ENCODE measurements around the gene SF3A2.
A peak's percentile ranks its signal among the peaks of the same experiment; 100 is the strongest.
"Not testable (repeated sequence)": the region's sequence is repeated elsewhere in the genome, so short reads cannot be mapped to it uniquely, and the experiment has no call there.

Gene SF3A2, protein sequence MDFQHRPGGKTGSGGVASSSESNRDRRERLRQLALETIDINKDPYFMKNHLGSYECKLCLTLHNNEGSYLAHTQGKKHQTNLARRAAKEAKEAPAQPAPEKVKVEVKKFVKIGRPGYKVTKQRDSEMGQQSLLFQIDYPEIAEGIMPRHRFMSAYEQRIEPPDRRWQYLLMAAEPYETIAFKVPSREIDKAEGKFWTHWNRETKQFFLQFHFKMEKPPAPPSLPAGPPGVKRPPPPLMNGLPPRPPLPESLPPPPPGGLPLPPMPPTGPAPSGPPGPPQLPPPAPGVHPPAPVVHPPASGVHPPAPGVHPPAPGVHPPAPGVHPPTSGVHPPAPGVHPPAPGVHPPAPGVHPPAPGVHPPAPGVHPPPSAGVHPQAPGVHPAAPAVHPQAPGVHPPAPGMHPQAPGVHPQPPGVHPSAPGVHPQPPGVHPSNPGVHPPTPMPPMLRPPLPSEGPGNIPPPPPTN

DNA sequence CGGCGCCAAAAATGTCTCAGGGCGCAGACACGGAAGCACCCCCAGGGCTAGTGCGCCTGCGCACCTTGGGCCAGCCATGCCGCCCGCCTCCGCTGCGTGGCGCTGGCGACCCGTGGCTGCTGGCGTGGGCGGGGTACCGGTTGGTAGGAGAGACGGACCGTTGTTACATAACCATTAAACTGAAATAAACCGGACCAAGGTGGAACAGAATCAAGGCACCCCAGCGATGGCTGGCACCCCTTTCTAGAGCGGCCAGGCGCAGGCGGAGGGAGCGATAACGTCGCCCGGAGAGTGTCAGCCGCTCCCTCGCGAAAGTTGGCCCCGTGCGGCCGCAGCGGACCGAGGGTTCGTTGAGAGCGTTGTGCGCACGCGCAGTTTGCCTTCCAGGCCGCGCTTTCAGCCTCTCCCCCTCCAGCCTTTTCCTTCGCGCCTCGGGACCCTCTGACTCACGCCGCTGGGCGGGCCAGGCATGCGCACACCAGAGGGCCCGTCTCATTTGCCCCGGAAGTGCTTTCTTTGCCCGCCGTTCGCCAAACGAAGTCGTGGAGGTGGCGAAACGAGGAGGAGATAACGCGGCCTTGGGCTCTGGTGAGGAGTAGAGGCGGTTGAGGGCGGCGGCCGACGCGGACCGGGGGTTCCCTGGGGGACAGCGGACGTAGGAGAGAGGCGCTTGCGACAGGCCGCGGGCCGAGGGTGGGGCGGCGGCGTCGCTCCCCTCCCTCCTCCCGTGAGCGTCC, at the start of gene SF3A2, which contains the start of gene PLEKHJ1:
SF3A2 (plus strand) TSS at position 511 of the 737 bp plus-strand sequence. CDS start 6,595 bp downstream, outside the sequence.
PLEKHJ1 (minus strand) TSS at position 16 of the 737 bp plus-strand sequence. CDS start 81 bp downstream, outside the sequence.
- DNase-seq (ENCODE audit: low spot score): peak; percentile 99

DNA sequence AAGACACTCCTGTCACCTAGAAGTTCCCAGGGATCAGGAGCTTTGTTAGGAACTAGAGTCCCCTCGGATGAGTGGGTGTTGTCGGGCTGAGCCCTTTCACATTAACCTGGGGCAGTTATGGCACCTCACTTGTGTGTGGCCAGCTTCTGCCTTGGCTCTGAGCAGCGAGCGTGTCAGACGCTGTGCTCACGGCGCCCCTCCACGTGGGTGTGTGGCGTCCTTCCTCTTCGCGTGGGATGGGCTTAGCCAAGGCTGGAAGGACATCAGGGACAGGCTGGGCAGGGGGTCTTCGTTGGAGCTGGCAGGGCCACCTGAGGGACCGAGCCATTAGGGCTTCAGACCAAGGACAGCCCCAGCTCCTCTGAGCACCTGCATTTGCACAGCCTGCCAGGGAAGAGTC, 49.5 kb upstream of the SF3A2 start:
- DNase-seq (ENCODE audit: low spot score): no peak

DNA sequence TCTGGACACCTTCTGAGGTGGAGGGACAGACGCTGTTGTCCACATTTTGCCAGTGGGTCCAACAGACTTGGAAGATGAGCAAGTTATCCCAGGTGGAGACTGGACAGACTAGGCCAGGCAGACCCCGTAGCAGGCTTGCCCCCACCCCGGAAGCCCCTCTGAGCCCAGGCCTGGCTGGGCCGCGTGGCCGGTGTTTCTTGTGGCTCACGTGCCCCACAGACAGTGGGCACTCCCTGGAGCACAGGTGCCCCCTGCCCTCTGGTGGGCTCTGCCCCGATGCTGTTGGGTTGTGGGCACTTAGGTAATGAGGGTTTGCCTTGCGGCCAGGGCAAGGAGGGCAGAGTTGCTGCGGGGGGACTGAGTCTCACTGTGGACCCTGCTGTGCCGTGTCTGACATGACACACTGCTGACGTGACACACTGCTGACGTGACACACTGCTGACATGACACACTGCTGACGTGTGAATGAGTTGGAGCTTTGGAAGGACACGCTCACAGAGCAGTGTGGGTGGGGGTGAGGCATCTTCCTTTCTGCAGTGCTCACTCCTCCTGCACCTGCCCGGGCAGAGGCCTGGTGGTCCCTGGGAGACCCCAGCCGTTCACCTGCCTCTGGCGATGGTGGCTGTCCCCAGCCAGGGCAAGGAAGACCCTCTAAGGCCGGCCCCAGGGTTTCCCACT, 47.8 kb upstream of the SF3A2 start:
- no peak for DNase-seq (ENCODE audit: low spot score)

DNA sequence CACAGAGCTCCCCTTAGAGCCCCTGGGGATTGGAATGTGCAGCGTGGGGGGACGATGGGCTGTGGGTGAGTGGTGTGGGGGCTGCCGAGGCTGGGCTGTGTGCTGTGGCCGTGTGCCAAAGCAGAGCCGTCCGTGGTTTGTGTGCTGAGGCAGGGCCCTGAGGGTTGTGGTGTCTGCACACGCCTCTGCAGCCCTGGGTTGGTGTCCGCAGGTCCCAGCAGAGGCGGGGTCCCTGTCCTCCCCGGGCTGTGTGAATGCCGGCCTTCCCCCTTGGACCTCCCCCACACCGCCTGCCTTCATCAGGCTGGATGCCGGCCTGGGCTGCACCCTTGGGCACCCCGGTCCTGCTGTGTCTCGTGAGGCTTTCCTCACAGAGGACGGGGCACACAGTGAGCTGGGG, 46.7 kb upstream of the SF3A2 start:
- DNase-seq (ENCODE audit: low spot score): no peak

DNA sequence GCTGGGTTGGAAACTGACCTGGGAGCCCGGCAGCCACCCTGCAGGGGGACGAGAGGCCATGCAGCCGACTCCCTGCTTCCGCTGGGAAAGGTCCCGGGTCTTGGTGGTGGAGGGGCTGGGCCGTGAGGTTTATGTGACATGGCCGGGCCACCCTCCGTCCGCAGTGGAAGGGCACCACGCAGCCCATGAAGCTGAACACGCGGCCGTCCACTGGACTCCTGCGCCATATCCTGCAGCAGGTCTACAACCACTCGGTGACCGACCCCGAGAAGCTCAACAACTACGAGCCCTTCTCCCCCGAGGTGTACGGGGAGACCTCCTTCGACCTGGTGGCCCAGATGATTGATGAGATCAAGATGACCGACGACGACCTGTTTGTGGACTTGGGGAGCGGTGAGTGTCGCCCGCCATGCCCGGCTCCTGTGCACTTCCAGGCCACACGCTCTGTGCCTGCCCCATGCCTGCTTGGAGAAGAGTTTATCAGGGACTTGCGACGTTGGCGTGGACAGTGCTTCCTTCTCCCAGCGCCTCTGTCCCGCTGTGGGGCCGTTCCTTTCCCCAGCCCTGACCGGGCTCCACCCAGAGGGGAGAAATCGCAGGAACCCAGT, 45.7 kb upstream of the SF3A2 start:
- DNase-seq (ENCODE audit: low spot score): no peak

DNA sequence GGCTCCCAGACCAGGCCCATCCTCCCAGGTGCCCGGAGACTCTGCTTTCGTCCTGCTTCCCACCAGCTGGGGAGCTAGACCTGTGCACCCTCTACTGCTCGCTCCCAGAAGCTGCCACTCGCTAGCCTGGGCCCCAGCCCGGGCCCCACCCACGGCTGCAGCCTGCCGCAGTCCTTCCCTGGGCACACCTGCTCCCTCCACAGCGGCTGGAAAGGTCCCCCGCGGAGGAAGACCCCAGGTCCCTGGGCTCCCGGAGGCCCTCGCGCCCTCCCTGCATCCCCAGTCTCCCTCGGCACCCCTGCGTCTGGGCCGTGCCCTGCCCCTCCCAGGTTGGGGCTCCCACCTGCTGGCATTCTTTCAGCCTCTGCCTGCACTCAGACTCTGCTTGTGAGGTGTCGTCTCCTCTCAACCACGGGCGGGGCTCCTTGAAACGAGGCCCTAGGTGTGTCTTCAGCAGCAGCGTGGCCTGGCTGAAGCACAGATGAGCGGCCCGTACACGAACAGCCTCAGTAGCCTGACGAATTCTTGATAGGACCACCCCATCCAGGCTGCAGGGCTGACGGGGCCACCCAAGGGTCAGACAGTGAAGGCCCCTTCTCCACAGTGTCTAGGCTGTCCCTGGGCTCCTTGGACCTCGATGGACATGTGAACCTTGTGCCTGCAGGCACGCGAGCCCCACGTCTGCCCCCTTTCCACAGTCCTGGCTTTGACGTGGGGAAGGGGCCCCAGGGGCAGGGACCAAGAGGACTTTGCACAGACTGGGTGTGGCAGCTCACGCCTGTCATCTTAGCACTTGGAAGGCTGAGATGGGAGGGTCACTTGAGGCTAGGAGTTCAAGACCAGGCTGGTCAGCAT, 44.9 kb upstream of the SF3A2 start:
- no peak for DNase-seq (ENCODE audit: low spot score)

DNA sequence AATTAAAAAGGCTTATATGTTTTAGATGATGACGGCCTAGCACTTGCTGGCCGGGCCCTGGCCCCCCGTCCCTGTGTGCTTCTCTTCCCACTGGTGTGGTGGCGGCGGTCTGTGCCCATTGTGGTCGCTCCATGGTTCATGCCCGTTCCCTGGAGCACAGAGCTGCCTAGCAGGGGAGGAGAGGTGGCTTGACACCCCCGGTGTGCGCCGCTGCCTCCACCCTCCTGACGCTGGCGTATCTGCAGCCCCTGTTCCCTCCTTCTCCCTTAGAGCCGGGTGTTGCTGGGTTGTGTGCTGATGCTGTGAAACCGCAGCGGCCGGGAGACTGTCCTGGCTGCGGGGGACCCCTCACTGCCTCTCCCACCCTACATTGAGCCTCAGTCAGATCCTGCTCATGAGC, 43.8 kb upstream of the SF3A2 start:
- no peak for DNase-seq (ENCODE audit: low spot score)

DNA sequence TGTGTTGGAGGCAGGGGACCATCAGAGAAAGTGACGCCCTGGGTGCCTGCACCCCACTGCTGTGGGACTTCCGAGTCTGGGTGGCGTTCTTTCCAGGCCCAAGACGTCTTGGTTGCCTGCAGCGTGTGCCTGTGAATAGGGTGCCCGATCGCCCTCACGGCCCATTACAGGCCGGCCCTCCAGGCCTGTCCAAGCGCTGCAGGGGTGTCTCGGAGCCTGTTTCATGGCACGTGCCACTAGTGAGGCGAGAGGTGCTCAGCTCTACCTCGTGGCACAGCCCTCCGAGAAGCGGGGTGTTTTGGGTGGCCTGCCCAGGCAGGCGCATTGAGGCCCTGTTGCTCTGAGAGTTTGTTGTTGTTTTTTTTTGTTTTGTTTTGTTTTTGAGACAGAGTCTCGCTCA, 42.8 kb upstream of the SF3A2 start:
- no peak for DNase-seq (ENCODE audit: low spot score)

DNA sequence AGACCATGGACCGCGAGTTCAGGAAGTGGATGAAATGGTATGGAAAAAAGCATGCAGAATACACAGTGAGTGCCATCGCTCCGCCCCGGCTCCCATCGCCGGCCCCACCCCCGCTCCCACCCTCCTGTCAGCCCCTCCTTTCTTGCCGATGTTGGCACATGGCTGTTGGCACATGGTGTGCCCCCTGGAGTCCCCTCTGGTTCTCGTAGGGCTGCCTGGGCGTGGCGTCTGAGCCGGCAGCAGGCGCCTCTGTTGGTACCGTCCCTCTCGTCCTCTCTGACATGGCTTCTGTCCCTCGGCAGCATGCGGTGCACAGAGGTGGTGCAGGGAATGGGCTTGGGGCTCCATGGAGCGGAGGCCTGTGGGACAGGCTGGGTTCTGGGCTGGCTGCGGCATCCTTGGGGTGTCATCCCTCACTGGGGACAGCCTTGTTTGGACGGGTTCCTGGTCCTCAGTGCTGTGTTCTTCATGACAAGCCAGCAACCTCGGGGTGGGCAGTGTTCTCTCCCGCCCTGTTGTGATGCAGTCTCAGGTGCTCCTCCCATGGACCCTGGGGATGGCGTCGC, 42.0 kb upstream of the SF3A2 start:
- no peak for DNase-seq (ENCODE audit: low spot score)

DNA sequence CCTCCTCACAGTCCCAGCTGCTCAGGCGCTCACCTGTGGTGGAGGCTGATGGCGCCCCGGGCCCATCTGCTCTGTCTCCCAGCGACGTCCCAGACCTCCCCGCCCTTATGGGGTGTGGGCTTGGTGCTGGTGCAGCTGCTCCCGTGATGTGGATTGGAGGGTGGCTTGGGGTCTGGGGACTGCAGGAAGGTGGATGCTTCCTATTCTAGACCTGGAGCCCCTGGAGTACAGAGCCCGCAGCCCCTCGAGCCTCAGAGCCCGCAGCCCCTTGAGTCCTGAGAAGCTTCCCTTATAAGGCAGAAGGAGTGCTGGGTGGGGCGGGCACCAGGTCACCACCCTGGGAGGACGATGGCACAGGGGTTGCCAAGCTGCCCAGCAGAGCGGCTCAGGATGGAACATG, 41.3 kb upstream of the SF3A2 start:
- DNase-seq (ENCODE audit: low spot score): no peak

DNA sequence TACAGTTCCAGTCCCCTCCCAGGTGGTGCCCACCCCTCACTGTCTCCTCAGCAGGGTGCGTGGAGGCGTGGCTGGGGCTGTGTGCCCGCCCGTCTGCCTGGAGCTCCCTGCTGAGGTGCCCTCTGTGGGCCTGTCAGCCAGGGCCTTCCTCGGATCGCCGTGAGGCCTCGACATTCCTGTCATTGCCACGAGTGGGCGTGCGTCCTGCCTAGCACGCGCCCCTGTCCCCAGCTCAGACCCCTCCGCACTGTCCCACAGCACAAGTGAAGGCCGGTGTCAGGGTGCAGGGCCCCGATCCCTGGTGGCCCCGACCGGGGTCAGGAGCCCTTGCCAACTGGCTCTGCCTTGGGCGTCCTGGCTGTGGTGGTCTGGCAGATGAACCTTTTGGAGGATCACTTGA, 40.7 kb upstream of the SF3A2 start:
- no peak for DNase-seq (ENCODE audit: low spot score)

DNA sequence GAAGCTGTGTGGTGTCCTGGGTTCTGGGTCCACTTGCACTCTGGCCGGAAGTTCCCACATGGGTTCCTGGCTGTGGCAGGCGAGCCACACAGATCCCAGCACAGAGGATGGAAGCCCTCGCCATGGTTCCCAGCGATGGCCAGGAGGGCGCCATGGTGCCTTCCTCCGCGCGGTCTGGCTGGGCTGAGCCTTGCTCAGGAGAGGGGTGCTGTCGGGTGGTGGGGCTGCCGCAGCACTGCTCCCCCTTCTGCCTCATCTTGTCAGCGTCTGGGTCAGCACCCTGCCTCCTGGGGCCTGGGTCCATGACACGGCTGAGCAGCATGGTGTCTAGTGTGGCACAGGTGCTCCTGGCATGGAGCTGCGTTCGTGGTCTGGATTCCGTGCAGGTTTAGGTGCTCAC, 39.4 kb upstream of the SF3A2 start:
- no peak for DNase-seq (ENCODE audit: low spot score)

DNA sequence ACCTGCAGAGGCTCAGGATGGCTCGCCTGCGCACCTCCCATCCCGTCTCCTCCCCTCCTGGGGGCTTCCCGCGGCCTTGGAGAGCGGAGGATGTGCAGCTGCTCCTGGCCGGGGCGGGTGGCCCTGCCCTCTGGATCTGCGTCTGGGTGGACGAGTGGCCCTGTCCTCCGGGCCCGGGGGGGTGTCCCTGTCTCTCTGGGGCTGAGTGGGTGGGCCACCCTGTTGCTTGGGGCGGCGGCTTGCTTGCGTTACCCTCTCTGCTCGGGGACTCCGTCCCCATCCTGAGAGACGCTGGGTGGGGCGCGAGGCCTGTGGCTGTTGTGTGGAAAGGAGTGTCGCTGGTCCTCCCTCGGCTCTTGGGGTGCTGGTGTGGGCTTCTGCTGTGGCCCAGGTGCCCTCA, 38.3 kb upstream of the SF3A2 start:
- DNase-seq (ENCODE audit: low spot score): no peak

DNA sequence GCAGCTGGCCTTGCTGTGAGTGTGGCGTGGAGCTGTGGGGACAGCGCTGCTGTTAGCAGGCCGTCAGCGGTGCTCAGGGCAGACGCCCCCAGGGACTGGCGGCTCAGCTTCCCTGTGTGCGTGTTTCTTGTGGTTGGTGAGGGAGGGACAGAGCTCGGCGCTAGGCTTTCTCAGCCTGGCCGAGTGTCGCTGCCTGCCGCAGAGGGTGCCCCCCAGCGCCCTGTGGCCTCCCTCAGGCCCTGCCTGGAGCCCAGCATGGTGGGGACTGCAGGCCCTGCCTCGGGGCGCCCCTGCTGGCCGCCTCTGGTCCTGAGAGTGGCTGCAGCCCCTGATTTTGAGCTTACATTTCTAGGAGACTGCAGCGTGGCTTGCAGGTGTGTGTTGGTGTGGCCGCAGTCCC, 37.4 kb upstream of the SF3A2 start:
- DNase-seq (ENCODE audit: low spot score): no peak

DNA sequence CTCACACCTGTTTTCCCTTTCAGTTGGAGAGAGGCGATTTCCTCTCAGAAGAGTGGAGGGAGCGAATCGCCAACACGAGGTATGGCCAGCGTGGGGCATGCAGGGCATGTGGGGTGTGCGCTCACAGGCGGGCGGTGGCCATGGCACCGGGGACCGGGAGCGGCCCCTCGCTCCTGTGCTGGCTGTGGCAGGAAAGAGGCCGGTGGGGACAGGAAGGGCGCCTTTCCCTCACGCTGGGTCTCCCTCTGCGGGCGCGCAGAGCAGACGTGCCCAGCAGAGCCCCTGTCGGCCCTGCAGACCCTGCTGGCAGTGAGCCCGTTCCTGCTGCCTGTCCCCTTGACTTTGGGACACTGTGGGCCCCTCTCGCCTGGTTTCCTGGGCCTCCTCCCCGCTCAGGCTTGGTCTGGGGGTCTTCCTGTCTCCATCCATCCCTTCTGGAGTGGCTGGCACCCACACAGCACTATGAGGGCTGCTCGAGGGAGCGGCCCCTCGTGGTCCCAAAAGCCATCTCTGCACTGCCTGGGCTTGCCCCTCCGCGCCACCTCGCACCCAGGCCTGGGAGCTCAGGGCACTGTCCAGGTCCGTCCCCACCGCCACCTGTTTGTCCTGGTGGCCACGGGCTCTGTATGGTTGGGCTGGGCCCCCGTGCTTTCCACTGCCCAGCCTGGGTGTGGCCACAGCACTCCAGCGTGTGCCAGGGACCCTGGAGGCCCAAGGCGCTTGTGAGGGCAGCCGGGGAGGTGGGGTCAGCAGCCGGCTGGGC, 36.6 kb upstream of the SF3A2 start:
- DNase-seq (ENCODE audit: low spot score): no peak

DNA sequence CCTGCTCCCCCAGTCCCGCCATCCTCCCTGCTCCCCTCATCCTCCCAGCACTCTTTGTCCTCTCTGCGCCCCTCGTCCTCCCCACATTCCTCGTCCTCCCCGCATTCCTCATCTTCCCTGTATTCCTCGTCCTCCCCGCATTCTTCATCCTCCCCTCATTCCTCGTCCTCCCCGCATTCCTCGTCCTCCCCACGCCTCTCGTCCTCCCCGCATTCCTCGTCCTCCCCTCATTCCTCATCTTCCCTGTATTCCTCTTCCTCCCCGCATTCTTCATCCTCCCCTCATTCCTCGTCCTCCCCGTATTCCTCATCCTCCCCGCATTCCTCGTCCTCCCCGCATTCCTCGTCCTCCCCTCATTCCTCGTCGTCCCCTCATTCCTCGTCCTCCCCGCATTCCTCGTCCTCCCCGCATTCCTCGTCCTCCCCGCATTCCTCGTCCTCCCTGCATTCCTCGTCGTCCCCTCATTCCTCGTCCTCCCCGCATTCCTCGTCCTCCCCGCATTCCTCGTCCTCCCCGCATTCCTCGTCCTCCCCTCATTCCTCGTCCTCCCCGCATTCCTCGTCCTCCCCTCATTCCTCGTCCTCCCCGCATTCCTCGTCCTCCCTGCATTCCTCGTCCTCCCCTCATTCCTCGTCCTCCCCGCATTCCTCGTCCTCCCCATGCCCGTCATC, 35.9 kb upstream of the SF3A2 start:
- not testable (repeated sequence) for DNase-seq (ENCODE audit: low spot score)

DNA sequence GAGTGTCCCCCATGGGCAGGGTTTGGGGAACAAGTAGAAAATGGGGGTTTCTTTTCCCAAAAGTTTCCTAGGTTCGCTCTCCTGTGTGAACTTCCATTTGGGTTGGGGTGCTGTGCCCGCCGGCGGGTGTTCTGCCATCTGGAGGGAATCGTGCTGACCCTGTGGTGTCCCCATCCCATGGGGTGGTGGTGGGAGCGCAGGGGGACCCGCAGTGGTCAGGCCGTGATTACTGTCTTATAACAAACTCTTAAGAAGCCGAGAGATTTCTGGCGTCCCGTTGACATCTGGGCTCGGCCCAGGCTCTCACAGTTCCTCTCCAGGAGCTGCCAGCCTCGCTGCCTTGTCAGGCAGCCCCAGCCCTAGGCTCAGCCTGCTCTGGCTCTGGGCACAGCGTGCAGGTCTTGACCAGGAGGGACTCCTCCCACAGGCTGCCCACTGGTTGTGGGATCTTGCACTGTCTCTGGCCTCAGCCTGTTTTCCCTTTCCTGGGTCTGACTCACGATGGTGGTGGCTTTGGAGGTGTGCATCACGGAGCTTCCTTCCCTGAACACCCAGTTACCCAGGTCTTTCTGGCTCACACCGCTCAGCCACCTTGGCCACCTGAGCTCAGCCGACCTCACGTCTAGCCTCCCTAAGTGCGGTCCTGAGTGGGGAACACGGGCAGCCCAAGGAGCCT, 35.0 kb upstream of the SF3A2 start:
- DNase-seq (ENCODE audit: low spot score): no peak

DNA sequence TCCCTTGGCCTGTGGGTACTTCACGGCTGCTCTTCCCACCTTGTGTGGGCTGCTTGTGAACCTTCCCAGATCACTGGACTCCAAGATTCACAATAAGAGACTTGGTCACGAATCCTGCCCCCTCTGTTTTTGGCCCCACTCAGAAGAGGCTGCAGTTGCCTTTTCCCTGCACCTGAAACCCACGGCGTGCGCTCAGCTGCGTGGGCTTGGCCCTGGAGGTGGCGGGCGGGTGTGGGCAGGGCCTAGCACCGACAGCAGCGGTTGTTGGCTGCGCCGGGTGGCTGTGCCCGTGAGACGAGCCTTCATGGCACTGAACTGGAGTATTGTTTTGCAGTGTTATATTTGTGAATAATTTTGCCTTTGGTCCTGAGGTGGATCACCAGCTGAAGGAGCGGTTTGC, 34.3 kb upstream of the SF3A2 start:
- DNase-seq (ENCODE audit: low spot score): no peak

DNA sequence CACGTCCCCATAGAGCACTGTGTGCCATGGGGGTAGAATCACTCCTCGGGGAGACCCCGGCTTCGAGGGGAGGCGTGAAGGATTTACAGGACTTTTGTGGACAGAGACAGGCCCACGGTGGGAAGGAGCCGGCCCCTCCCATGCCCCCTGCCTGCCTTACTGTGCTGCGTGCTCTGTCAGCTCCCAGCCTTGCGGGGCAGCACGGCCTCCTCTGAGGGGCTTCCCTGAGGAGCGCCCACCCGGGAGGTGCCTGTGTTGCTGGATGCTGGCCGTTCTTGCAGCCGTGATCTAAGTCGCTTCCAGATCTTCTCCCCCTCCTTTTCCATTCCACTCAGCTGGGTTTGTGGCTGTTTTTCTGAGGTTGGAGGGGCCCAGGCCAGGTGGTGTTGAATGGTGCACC, 29.6 kb upstream of the SF3A2 start:
- no peak for DNase-seq (ENCODE audit: low spot score)

All from hematopoietic multipotent progenitor cell treated with erythropoietin and hydrocortisone succinate and interleukin-3 and kit ligand, for 17 days (in vitro differentiated cells).